ENCODE data around the gene ZNRD2.
A peak's percentile ranks its signal among the peaks of the same experiment; 100 is the strongest.

ZNRD2 gene

DNA sequence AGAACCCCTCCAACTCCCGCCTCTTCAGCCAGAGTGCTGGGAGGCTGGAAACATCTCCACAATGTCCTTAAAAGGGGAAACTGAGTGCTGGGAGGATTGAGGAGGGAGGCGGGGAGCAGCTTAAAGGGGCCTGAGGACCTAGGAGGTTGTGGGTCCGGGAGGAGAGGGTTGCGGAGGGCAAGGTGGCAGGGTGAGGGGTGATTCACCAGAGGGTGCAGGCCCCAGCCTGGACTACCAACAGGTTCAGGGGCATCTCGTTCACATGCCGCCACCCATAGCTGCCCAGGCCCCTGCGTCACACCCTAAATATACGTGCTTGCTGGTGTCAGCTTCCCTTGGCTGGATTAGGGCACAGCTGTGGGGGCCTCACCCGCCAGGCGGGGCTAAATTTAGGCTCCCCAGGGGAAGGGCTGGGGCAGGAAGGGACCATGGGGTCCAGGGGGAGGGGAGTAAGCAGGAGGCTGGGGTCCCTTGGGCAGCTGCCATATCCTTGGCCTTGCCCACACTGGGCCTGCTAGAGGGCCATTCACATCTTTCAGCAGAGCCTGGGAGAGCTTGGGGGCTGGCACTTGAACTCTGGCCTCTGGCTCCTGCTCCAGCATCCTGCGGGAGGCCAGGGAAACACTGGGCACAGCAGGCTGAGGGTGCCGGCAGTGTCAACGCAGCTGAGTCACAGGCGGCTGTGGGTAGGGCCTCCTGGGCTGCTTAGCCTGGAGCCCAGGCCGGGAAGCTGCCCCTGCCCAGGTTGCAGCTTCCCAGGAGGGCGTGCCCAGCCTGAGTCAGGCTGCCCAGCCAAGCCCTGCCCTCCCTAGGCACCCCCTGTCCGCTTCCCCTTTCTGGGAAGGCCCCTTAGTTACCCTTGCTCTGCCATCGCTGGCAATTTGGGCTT, 6.8 kb downstream of the ZNRD2 start:
- H3K27me3 ChIP-seq (replicated peaks in 2 of 5; ENCODE audit: control insufficient read depth in 4 of 5, insufficient read depth in 5 of 5, low read length in 4 of 5), result no peaks in the 10 kb centered on the region
- peak overlapping the region; percentile 19 to 70 for H3K27ac ChIP-seq (ENCODE audit: insufficient read depth in 1 of 2, low read depth in 1 of 2, low read length in 2 of 2, poor library complexity in 1 of 2, severe bottlenecking in 2 of 2)
- peaks cover 0 to 57% (median 49%) of the 10 kb centered on the region in 4 experiments for H3K4me1 ChIP-seq (ENCODE audit: control extremely low read depth in 1 of 4, control insufficient read depth in 4 of 4, insufficient read depth in 4 of 4, low read length in 3 of 4)
- peak overlapping the region in 6 of 7 experiments; percentile 50 to 91 (median 68) for H3K4me3 ChIP-seq (ENCODE audit: control insufficient read depth in 1 of 7, extremely low read depth in 1 of 7, insufficient read depth in 4 of 7, low read depth in 2 of 7, low read length in 6 of 7)
- peaks cover 0 to 36% (median 25%) of the 10 kb centered on the region in 4 experiments for H3K36me3 ChIP-seq (ENCODE audit: control insufficient read depth in 4 of 4, insufficient read depth in 4 of 4, low read length in 3 of 4)
- POLR2A ChIA-PET, result interaction anchor here (0.6 to 4.1 kb wide), 5 partner anchors 9 to 473 kb away, joined by 3 to 32 read pairs (median 4); partner anchors contain the start of genes MAP3K11 and SCYL1
- H3K9me3 ChIP-seq (ENCODE audit: control extremely low read depth in 1 of 5, control insufficient read depth in 4 of 5, insufficient read depth in 2 of 5, low read depth in 1 of 5, low read length in 4 of 5), result no peaks in the 10 kb centered on the region
- peak; percentile 72 to 84 (median 84) for DNase-seq
- WGBS (ENCODE audit: insufficient coverage), result 20% methylated on average over 14 of the region's 18 CpGs
- CTCF ChIA-PET, result interaction anchor here (0.8 to 16.4 kb wide), 6 partner anchors 13 to 449 kb away, joined by 3 to 262 read pairs (median 8); no protein-coding TSS in a partner anchor

GRCh38 chr11:65577756-65578109, 7.5 kb downstream of the ZNRD2 start:
- Histone ChIP-seq H3K4me3 (ENCODE audit: control insufficient read depth in 1 of 7, extremely low read depth in 1 of 7, insufficient read depth in 4 of 7, low read depth in 2 of 7, low read length in 6 of 7) (peak overlapping the region in 5 of 7 experiments; percentile 44 to 91 (median 70)), H3K4me1 (ENCODE audit: control extremely low read depth in 1 of 4, control insufficient read depth in 4 of 4, insufficient read depth in 4 of 4, low read length in 3 of 4) (peaks cover 0 to 55% (median 47%) of the 10 kb centered on the region in 4 experiments), H3K9me3 (ENCODE audit: control extremely low read depth in 1 of 5, control insufficient read depth in 4 of 5, insufficient read depth in 2 of 5, low read depth in 1 of 5, low read length in 4 of 5) (no peaks in the 10 kb centered on the region), H3K36me3 (ENCODE audit: control insufficient read depth in 4 of 4, insufficient read depth in 4 of 4, low read length in 3 of 4) (peaks cover 0 to 40% (median 29%) of the 10 kb centered on the region in 4 experiments), H3K27me3 (replicated peaks in 2 of 5; ENCODE audit: control insufficient read depth in 4 of 5, insufficient read depth in 5 of 5, low read length in 4 of 5) (no peaks in the 10 kb centered on the region), H3K27ac (ENCODE audit: insufficient read depth in 1 of 2, low read depth in 1 of 2, low read length in 2 of 2, poor library complexity in 1 of 2, severe bottlenecking in 2 of 2) (peak overlapping the region in 1 of 2 experiments; percentile 70)
- POLR2A ChIA-PET, result interaction anchor here (0.6 to 4.1 kb wide), 4 partner anchors 9 to 472 kb away, joined by 4 to 32 read pairs (median 4); partner anchors contain the start of genes MAP3K11 and SCYL1
- no peak for DNase-seq
- CTCF ChIA-PET, result interaction anchor here (0.8 to 16.4 kb wide), 6 partner anchors 12 to 449 kb away, joined by 3 to 262 read pairs (median 8); no protein-coding TSS in a partner anchor
- WGBS (ENCODE audit: insufficient coverage), result 43% methylated on average over 8 of the region's 8 CpGs

DNA sequence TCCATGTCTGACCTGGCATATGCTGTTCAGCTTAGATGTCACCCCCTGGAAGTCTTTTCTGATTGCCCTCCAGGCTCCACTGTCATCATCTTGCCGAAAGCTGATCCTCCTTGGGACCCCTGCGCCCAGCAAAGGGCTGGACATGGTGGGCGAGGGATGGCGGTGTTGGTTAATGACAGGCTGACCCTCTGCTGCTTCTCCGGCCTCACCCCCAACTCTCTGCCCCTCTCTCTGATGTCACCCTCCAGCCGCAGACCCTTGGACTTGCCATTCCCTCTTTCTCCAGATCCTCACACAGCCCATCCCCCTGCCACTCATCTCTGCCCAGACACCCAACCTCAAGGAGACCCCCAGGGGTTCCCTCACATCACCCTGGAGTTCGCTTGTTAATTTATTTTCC, 7.9 kb downstream of the ZNRD2 start:
- Histone ChIP-seq H3K27ac (ENCODE audit: insufficient read depth in 1 of 2, low read depth in 1 of 2, low read length in 2 of 2, poor library complexity in 1 of 2, severe bottlenecking in 2 of 2) (peak overlapping the region in 1 of 2 experiments; percentile 70), H3K4me1 (ENCODE audit: control extremely low read depth in 1 of 4, control insufficient read depth in 4 of 4, insufficient read depth in 4 of 4, low read length in 3 of 4) (peaks cover 0 to 51% (median 44%) of the 10 kb centered on the region in 4 experiments), H3K9me3 (ENCODE audit: control extremely low read depth in 1 of 5, control insufficient read depth in 4 of 5, insufficient read depth in 2 of 5, low read depth in 1 of 5, low read length in 4 of 5) (no peaks in the 10 kb centered on the region), H3K36me3 (ENCODE audit: control insufficient read depth in 4 of 4, insufficient read depth in 4 of 4, low read length in 3 of 4) (peaks cover 0 to 40% (median 29%) of the 10 kb centered on the region in 4 experiments), H3K27me3 (replicated peaks in 2 of 5; ENCODE audit: control insufficient read depth in 4 of 5, insufficient read depth in 5 of 5, low read length in 4 of 5) (no peaks in the 10 kb centered on the region), H3K4me3 (ENCODE audit: control insufficient read depth in 1 of 7, extremely low read depth in 1 of 7, insufficient read depth in 4 of 7, low read depth in 2 of 7, low read length in 6 of 7) (peak overlapping the region in 3 of 7 experiments; percentile 65 to 91 (median 71))
- ChIA-PET POLR2A (interaction anchor here (4.1 kb wide), 1 partner anchor 8 kb away, joined by 32 read pairs; no protein-coding TSS in a partner anchor), CTCF (interaction anchor here (1.3 to 16.4 kb wide), 5 partner anchors 12 to 39 kb away, joined by 3 to 262 read pairs (median 11); no protein-coding TSS in a partner anchor)
- no peak for DNase-seq
- 97% methylated on average over 7 of the region's 7 CpGs for WGBS (ENCODE audit: insufficient coverage)

DNA sequence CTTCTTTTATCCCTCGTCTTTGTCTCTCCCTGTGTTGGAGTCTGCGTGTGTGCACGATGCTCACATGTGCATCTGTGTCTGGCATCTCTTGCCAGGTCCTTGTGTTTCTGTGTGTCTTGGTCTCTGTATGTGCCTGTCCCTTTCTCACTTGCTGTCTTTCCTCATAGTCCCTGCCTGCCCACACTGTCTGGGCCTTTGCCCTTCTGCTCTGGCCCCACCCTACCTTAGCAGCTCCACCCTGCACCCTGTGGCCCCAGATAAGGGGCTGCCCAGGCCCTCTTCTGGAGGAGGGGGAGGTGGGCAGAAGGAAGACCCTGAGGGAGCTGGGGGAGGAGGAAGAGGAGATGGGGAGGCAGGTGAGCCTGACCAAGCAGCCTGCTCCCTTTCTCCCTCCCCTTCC, 8.4 kb downstream of the ZNRD2 start:
- POLR2A ChIA-PET, result interaction anchor here (0.6 kb wide), 1 partner anchor 10 kb away, joined by 4 read pairs; no protein-coding TSS in a partner anchor
- no peak for DNase-seq
- H3K27me3 ChIP-seq (replicated peaks in 2 of 5; ENCODE audit: control insufficient read depth in 4 of 5, insufficient read depth in 5 of 5, low read length in 4 of 5), result no peaks in the 10 kb centered on the region
- no peaks in the 10 kb centered on the region for H3K9me3 ChIP-seq (ENCODE audit: control extremely low read depth in 1 of 5, control insufficient read depth in 4 of 5, insufficient read depth in 2 of 5, low read depth in 1 of 5, low read length in 4 of 5)
- WGBS (ENCODE audit: insufficient coverage), result 100% methylated on average over 3 of the region's 3 CpGs
- no peak overlapping the region for H3K27ac ChIP-seq (ENCODE audit: insufficient read depth in 1 of 2, low read depth in 1 of 2, low read length in 2 of 2, poor library complexity in 1 of 2, severe bottlenecking in 2 of 2)
- H3K4me3 ChIP-seq (ENCODE audit: control insufficient read depth in 1 of 7, extremely low read depth in 1 of 7, insufficient read depth in 4 of 7, low read depth in 2 of 7, low read length in 6 of 7), result no peak overlapping the region
- CTCF ChIA-PET, result interaction anchor here (1.3 to 16.4 kb wide), 3 partner anchors 11 to 40 kb away, joined by 3 to 262 read pairs (median 170); no protein-coding TSS in a partner anchor
- H3K4me1 ChIP-seq (ENCODE audit: control extremely low read depth in 1 of 4, control insufficient read depth in 4 of 4, insufficient read depth in 4 of 4, low read length in 3 of 4), result peaks cover 0 to 45% (median 39%) of the 10 kb centered on the region in 4 experiments
- peaks cover 0 to 42% (median 30%) of the 10 kb centered on the region in 4 experiments for H3K36me3 ChIP-seq (ENCODE audit: control insufficient read depth in 4 of 4, insufficient read depth in 4 of 4, low read length in 3 of 4)

- Histone ChIP-seq H3K4me1 (ENCODE audit: control extremely low read depth in 1 of 4, control insufficient read depth in 4 of 4, insufficient read depth in 4 of 4, low read length in 3 of 4) (peaks cover 0 to 42% (median 34%) of the 10 kb centered on the region in 4 experiments), H3K27ac (ENCODE audit: insufficient read depth in 1 of 2, low read depth in 1 of 2, low read length in 2 of 2, poor library complexity in 1 of 2, severe bottlenecking in 2 of 2) (no peak overlapping the region), H3K9me3 (ENCODE audit: control extremely low read depth in 1 of 5, control insufficient read depth in 4 of 5, insufficient read depth in 2 of 5, low read depth in 1 of 5, low read length in 4 of 5) (no peaks in the 10 kb centered on the region), H3K36me3 (ENCODE audit: control insufficient read depth in 4 of 4, insufficient read depth in 4 of 4, low read length in 3 of 4) (peaks cover 0 to 47% (median 33%) of the 10 kb centered on the region in 4 experiments), H3K27me3 (replicated peaks in 2 of 5; ENCODE audit: control insufficient read depth in 4 of 5, insufficient read depth in 5 of 5, low read length in 4 of 5) (no peaks in the 10 kb centered on the region), H3K4me3 (ENCODE audit: control insufficient read depth in 1 of 7, extremely low read depth in 1 of 7, insufficient read depth in 4 of 7, low read depth in 2 of 7, low read length in 6 of 7) (no peak overlapping the region)
- no peak for DNase-seq
- POLR2A ChIA-PET, result interaction anchor here (0.6 kb wide), 1 partner anchor 9 kb away, joined by 4 read pairs; no protein-coding TSS in a partner anchor
- CTCF ChIA-PET, result interaction anchor here (9.7 to 16.4 kb wide), 2 partner anchors 11 to 40 kb away, joined by 170 to 262 read pairs; no protein-coding TSS in a partner anchor
- WGBS (ENCODE audit: insufficient coverage), result 96% methylated on average over 4 of the region's 4 CpGs
These were observed 9.0 kb downstream of the ZNRD2 start for GRCh38 chr11:65579291-65579690.

GRCh38 chr11:65580031-65580692, 9.9 kb downstream of the ZNRD2 start:
- CTCF ChIA-PET, result interaction anchor here (0.7 to 16.4 kb wide), 3 partner anchors 8 to 41 kb away, joined by 3 to 262 read pairs (median 170); partner anchors contain the start of gene FAM89B

More at GRCh38 chr11:65580031-65580692, 9.9 kb downstream of the ZNRD2 start:
- no peaks in the 10 kb centered on the region for H3K9me3 ChIP-seq (ENCODE audit: control extremely low read depth in 1 of 5, control insufficient read depth in 4 of 5, insufficient read depth in 2 of 5, low read depth in 1 of 5, low read length in 4 of 5)
- no peaks in the 10 kb centered on the region for H3K27me3 ChIP-seq (replicated peaks in 2 of 5; ENCODE audit: control insufficient read depth in 4 of 5, insufficient read depth in 5 of 5, low read length in 4 of 5)
- peaks cover 0 to 54% (median 36%) of the 10 kb centered on the region in 4 experiments for H3K36me3 ChIP-seq (ENCODE audit: control insufficient read depth in 4 of 4, insufficient read depth in 4 of 4, low read length in 3 of 4)
- no peak for DNase-seq
- 97% methylated on average over 17 of the region's 19 CpGs for WGBS (ENCODE audit: insufficient coverage)
- H3K27ac ChIP-seq (ENCODE audit: insufficient read depth in 1 of 2, low read depth in 1 of 2, low read length in 2 of 2, poor library complexity in 1 of 2, severe bottlenecking in 2 of 2), result no peak overlapping the region
- peaks cover 0 to 35% (median 28%) of the 10 kb centered on the region in 4 experiments for H3K4me1 ChIP-seq (ENCODE audit: control extremely low read depth in 1 of 4, control insufficient read depth in 4 of 4, insufficient read depth in 4 of 4, low read length in 3 of 4)
- no peak overlapping the region for H3K4me3 ChIP-seq (ENCODE audit: control insufficient read depth in 1 of 7, extremely low read depth in 1 of 7, insufficient read depth in 4 of 7, low read depth in 2 of 7, low read length in 6 of 7)
- POLR2A ChIA-PET, result interaction anchor here (1.1 kb wide), 1 partner anchor 9 kb away, joined by 3 read pairs; no protein-coding TSS in a partner anchor
